Measurements from ENCODE around the gene CTNNA2. TPM values are rescaled to one million over a fixed set of nuclear protein-coding genes. Genes with fewer than 3 reads are reported as not detected.

Gene CTNNA2
- total RNA-seq, 1 donor from 2014 or later, result 2.9 TPM

DNA sequence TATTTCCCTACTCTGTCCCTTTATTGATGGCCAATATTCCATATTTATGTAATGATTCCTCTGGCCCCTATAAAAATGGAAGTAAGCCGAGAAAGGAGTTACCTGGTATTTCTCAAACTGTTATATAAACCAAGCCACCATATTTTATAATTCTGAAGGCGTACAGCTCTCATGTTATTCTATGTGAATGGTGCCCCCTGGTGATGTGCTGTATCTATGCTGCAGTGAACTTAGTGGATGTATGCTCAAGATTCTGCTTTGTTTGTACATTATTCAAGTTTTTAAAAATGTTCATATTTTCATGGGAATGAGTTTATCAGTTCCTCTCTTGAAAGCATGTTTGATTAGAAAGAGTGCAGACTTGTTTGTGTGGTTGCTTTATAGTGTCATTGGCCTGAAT is 986.2 kb downstream of the CTNNA2 start:
- Histone ChIP-seq H3K4me3 (no peak overlapping the region), H3K36me3 (no peaks in the 10 kb centered on the region), H3K27ac (no peak overlapping the region), H3K27me3 (no peaks in the 10 kb centered on the region), H3K4me1 (no peaks in the 10 kb centered on the region), H3K9me3 (no peaks in the 10 kb centered on the region)
- intact Hi-C loops (cut with DNase I), result no loop called here
- TF ChIP-seq, protein P1, sequence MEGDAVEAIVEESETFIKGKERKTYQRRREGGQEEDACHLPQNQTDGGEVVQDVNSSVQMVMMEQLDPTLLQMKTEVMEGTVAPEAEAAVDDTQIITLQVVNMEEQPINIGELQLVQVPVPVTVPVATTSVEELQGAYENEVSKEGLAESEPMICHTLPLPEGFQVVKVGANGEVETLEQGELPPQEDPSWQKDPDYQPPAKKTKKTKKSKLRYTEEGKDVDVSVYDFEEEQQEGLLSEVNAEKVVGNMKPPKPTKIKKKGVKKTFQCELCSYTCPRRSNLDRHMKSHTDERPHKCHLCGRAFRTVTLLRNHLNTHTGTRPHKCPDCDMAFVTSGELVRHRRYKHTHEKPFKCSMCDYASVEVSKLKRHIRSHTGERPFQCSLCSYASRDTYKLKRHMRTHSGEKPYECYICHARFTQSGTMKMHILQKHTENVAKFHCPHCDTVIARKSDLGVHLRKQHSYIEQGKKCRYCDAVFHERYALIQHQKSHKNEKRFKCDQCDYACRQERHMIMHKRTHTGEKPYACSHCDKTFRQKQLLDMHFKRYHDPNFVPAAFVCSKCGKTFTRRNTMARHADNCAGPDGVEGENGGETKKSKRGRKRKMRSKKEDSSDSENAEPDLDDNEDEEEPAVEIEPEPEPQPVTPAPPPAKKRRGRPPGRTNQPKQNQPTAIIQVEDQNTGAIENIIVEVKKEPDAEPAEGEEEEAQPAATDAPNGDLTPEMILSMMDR (IDR thresholded peaks at IDR 0.05), result no peak
- DNase-seq (ENCODE audit: extremely low spot score in 2 of 2), result no peak

DNA sequence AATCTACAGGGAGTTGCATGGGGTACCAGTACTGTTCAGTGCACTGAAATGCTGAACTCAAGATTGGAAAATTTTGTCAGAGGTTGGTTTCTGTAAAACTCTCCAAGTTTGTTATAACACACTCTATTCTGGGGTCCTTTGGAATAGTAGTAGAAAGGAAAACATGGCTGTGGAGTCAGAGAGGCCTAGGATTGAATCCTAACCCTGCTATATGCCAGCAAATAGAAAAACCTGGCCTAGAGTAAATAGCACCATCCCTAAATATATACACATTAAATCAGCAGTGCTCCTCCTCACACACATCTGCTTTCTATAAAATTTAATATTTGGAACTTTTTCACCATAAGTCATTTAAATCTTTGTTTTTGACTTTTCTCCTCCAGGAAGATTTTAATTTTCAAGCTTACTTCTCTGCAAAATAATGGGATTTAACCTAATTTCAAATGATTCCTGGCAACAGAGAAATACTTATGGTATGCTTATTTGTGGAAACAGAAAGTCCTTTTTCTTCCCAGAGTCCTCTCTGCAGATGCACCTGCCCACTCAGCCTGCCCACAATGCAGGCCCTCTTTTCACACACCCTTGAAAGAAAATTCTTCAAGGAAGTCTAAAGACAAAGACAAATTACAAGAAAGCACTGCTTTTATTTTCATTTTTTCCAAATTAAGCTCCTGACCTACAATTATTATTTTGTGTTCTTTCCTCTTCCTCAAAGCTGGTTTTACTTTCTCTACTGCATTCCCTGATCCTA is 989.2 kb downstream of the CTNNA2 start:
- no peaks in the 10 kb centered on the region for H3K27me3 ChIP-seq
- TF ChIP-seq, protein P1 (IDR thresholded peaks at IDR 0.05), result no peak
- TF ChIP-seq POLR2AphosphoS5 (IDR thresholded peaks at IDR 0.05; ENCODE audit: insufficient read depth in 1 of 2, low read depth in 1 of 2) (no peak), POLR2A (IDR thresholded peaks at IDR 0.05) (no peak)
- no peaks in the 10 kb centered on the region for H3K36me3 ChIP-seq
- H3K4me3 ChIP-seq, result no peak overlapping the region
- intact Hi-C loops (cut with DNase I), result no loop called here
- H3K9me3 ChIP-seq, result no peaks in the 10 kb centered on the region
- no peak overlapping the region for H3K27ac ChIP-seq
- DNase-seq (ENCODE audit: extremely low spot score in 2 of 2), result no peak
- H3K4me1 ChIP-seq, result no peaks in the 10 kb centered on the region

DNA sequence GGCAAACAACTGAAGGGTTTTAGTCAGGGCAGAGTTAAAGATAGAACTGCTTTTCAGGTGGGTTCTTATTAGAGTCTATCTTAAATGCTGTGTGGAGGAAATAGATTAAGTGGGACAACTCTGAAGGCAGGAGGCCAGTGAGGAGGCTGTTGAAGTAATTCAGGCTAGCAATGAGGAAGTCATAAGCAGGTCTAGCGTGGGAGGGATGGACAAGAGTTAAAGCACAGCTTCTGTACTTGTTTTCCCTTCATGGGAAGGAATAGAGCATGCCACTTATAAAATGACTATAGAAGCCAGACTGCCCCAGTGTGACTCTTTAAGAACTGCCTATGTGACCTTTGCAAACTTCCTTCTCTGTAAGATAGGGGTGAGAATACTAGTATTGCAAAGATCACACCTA is 993.7 kb downstream of the CTNNA2 start:
- no peaks in the 10 kb centered on the region for H3K4me1 ChIP-seq
- TF ChIP-seq POLR2AphosphoS5 (IDR thresholded peaks at IDR 0.05; ENCODE audit: insufficient read depth in 1 of 2, low read depth in 1 of 2), result no peak
- TF ChIP-seq, protein P1 (IDR thresholded peaks at IDR 0.05), result no peak
- TF ChIP-seq POLR2A (IDR thresholded peaks at IDR 0.05), result no peak
- no peak overlapping the region for H3K4me3 ChIP-seq
- H3K9me3 ChIP-seq, result no peaks in the 10 kb centered on the region
- H3K36me3 ChIP-seq, result no peaks in the 10 kb centered on the region
- intact Hi-C loops (cut with DNase I), result no loop called here
- DNase-seq (ENCODE audit: extremely low spot score in 2 of 2), result no peak
- no peak overlapping the region for H3K27ac ChIP-seq
- H3K27me3 ChIP-seq, result no peaks in the 10 kb centered on the region

DNA sequence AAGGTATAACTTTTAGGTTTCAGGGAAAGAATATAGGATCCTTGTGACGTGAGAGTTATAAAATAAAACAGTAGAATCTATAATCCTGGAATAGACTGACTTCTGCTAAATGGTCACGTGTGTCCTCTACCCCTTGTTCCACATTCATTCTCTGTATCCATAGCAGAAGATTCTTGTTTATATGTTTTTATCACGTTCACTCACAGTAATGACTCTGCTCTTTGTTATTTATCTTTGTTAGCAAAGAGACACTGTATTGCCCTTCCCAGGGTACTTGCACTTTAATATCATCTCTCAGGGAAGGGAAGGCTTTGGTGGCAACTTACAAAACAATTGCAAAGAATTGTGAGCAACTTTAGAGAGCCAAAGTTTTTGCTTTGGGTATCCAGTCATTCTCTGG is 997.9 kb downstream of the CTNNA2 start:
- Histone ChIP-seq H3K4me1 (no peaks in the 10 kb centered on the region), H3K27ac (no peak overlapping the region), H3K4me3 (no peak overlapping the region), H3K9me3 (no peaks in the 10 kb centered on the region), H3K36me3 (no peaks in the 10 kb centered on the region), H3K27me3 (no peaks in the 10 kb centered on the region)
- DNase-seq (ENCODE audit: extremely low spot score in 2 of 2), result no peak
- no peak for TF ChIP-seq POLR2A (IDR thresholded peaks at IDR 0.05)
- TF ChIP-seq POLR2AphosphoS5 (IDR thresholded peaks at IDR 0.05; ENCODE audit: insufficient read depth in 1 of 2, low read depth in 1 of 2), result no peak
- TF ChIP-seq, protein P1 (IDR thresholded peaks at IDR 0.05), result no peak
- intact Hi-C loops (cut with DNase I), result no loop called here

DNA sequence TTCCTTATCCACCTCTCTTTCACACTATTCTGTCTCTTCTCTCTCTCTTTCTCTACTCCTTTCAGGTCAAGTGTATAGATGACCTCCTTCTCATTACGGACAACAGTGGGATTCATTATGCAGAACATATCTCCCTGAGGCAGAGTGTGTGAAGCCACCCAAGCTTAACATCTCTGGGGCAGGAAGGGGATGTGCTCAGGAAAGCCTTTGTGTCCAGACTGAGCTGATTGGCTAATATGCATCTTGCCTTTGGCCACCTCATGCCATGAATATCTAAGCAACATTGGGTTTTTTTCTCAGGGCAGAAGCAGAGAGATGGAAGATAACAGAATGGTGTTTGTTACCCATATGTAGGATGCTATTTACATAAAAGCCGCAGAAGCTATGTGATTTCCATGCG is 1003.1 kb downstream of the CTNNA2 start:
- H3K9me3 ChIP-seq, result no peaks in the 10 kb centered on the region
- TF ChIP-seq POLR2AphosphoS5 (IDR thresholded peaks at IDR 0.05; ENCODE audit: insufficient read depth in 1 of 2, low read depth in 1 of 2), result no peak
- TF ChIP-seq POLR2A (IDR thresholded peaks at IDR 0.05), result no peak
- TF ChIP-seq, protein P1 (IDR thresholded peaks at IDR 0.05), result no peak
- no peaks in the 10 kb centered on the region for H3K4me1 ChIP-seq
- no peak overlapping the region for H3K4me3 ChIP-seq
- H3K27me3 ChIP-seq, result no peaks in the 10 kb centered on the region
- DNase-seq (ENCODE audit: extremely low spot score in 2 of 2), result no peak
- no peaks in the 10 kb centered on the region for H3K36me3 ChIP-seq
- intact Hi-C loops (cut with DNase I), result no loop called here
- no peak overlapping the region for H3K27ac ChIP-seq

Data from vagina (tissue), 2 donors.